CD4-positive, alpha-beta T cell treated with Interleukin-4 for 4 hours (primary cell): Measurements from ENCODE around the gene IL6R.
"Not testable (repeated sequence)": the region's sequence is repeated elsewhere in the genome, so short reads cannot be mapped to it uniquely, and the experiment has no call there.

Experiments
- DNase-seq: peaks from one replicate; pipeline ENCODE4 v3.0.0-alpha.2; 2020

The IL6R gene

DNA sequence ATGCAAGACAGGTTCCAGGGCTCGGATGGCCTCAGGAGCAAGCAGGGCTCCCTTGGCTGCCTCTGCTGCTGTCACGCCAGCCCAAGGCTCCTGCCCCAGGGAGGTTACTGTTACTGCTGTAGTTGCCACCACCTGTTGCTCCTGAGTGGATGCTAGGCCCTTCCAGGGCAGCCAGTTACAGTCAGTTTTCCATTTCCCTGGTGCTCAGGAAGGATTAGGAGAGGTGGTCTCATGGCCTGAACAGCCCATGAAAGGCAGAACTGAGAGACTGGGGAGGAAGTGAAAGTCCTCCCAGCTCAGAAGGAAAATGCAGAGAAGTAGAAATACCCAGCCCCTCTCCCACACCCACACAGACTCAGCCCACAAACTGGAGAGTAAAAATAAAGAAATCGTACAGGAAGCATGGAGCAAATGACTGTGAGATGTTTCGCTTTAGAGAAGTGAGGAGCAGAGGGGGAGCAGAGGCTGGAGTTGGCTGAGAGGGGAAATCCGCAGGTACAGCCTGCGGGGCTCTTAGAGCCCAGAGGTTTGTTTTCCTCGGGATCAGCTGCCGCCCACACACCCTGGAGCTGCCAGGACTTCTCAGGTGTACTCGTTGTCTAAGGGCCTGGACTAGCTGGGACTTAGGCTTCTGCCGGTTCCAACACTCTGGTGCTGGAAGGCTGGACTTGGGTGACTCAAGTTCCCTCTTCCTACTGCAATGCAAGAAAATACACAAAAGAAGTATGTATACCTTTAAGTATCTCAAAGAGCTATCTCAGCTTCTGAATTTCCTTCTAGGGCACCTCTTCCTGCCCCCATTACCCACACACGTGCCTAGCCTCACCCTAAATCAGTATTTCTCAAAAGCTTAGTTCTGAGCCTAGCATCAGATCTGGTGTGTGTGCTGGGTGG, 2.3 kb downstream of the IL6R start:
- DNase-seq = peak; percentile 53

DNA sequence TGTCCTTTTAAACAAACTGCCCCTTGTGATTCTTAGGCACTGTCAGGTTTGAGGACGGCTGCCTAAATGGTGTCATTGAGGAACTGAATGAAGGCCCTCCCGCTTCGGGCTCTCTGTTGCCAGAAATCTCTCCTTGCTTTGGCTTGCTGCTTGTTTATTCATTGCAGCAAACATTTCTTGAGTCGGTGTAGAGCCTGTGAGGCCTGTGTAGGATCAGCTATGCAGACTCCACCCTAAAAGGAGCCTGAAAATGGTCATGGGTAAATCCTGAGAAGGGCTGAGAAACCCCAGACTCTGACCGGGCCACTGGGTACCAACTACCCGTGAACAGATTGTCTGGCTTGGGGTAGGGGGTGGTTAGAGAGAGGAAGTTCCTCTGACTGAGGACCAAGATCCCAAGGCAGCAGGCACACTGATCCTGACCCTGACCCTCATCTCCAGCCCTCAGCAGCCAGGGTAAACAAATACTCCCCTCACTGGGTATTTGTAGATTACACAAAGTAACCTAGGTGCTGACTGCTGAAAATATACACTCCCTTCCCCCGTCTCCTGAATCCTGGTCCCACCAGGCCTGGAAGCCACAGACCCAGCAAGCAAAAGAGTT, 3.1 kb downstream of the IL6R start:
- no peak for DNase-seq

DNA sequence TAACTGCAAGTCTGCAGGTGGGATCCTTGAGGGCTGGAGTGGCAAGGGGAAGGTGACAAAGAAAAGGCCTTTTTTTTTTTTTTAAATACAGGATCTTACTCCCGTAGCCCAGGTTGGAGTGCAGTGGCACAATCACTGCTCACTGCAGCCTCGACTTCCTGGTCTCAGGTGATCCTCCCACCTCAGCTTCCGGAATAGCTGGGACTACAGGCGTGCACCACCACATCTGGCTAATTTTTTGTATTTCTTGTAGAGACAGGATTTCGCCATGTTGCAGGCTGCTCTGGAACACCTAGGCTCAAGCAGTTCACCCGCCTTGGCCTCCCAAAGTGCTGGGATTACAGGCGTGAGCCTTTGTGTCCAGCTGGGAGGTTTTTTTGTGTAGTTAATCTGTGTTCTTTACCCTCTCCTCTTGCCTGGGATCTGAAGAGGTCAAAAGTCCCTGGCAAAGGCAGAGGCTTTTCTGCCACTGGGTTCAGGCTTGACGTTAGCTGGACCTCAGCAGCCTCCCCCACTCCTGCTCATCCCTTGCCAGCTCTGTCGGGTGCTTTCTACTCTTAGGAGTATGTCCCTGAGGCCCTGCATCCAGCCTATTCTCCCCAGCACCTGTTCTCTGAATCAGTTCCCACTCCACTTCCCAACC, 5.2 kb downstream of the IL6R start:
- no peak for DNase-seq

DNA sequence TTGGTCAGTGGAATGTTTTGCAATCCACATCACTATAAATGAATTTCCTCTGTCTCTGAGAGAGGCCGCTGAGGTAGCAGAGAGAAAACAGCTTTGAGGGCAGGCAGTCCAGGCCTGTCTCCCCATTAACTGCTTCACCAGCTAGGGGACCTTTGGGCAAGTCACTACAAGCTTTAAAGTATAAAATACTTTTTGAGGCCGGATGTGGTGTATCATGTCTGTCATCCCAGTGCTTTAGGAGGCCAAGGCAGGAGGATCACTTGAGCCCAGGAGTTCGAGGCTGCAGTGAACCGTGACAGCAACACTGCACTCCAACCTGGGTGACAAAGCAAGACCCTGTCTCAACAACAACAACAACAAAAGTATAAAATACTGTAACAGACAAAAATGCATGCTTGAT, 6.4 kb downstream of the IL6R start:
- no peak for DNase-seq

DNA sequence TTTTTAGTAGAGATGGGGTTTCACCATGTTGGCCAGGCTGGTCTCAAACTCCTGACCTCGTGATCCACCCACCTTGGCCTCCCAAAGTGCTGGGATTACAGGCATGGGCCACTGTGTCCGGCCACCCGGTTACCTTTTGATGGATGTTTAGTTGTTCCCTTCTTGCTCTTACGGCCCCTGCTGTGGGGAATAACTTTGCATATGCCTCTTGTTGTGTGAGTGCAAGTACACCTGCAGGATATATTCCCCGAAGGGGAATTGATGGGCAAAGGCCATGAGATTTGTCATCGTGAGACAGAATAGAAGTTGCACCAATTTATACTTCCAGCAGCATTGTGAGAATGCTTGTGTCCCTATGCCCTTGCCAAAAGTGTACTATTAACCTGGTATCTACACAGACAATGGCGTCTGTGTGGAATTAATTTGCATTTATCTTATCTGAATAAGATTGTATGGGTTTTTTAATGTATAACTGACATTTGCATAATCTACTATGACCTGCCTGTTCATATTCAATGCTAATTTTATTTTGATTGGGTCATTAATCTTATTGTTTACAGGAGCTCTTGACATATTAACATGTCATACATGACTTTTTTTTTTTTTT, 8.1 kb downstream of the IL6R start:
- DNase-seq = no peak

DNA sequence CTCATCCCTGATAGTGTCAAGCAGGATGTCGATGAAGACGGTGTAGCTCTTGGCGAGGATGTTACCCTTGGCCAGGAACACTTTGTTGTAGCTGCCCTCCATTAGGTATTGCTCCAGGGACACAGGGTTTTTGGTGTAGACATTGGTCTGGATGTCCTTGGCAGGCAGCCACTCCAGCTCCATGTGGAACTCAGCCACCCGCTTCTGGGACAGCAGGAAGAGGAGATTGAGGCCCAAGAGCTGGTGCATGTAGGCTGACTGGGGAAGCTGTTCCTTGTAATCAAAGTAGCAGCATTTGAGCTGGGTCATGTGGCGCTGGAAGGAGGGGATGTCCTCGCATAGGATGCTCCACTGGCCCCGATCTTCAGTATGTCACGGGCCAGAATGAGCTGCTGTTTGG, 9.5 kb downstream of the IL6R start:
- no peak for DNase-seq

DNA sequence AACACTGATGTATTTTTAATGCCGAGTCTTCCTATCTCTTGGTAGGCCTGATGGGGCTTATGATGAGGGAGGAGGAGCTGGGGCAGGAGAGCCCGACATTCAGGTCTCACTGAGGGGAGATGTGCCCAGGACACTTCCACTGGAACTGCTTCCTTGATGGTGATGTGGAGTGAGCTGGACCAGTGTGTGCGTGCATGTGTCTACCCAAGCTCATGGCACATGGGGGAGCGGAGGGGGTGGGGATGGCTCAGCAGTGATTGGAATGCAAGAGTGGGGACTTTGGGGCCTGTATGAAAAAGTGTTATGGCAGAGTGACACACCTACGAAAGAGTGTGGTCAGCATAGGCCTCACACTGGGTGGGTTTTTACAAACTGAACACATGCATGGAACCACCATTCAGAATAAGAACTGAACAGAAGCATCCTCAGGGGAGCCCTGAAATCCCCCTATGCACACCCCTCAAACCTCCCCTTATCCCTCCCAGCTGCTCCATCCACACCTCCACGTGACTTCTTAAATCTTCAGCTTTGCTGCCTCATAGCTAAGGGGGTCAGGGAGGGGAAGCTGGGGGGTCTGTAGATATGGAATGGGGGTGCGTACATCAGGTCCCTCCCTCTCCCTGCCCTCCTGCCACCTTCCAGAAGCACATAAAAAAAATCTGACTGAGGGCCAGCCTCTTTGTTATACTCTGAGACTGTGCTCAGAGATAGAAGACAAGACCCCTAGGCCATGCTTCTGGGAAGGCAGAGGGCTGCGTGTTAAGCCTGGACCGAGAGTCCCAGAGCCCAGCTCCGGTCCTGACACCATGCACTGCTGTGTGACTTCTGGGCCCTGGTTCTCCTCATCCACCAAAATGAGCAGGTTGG, 11.6 kb downstream of the IL6R start:
- DNase-seq = no peak

DNA sequence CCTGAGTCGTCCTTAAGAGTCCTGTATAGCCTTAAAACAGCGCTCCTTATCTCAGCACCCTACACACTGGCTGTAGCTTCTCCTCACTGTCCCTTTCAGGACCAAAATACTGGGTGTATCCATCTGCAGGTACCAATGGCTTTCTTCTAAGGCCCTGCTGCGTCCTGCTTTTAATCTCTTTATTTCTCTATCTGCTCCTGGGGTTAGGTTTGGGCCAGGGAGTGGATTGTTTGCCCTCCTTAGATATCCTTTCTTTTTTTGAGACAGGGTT, 12.1 kb downstream of the IL6R start:
- no peak for DNase-seq

DNA sequence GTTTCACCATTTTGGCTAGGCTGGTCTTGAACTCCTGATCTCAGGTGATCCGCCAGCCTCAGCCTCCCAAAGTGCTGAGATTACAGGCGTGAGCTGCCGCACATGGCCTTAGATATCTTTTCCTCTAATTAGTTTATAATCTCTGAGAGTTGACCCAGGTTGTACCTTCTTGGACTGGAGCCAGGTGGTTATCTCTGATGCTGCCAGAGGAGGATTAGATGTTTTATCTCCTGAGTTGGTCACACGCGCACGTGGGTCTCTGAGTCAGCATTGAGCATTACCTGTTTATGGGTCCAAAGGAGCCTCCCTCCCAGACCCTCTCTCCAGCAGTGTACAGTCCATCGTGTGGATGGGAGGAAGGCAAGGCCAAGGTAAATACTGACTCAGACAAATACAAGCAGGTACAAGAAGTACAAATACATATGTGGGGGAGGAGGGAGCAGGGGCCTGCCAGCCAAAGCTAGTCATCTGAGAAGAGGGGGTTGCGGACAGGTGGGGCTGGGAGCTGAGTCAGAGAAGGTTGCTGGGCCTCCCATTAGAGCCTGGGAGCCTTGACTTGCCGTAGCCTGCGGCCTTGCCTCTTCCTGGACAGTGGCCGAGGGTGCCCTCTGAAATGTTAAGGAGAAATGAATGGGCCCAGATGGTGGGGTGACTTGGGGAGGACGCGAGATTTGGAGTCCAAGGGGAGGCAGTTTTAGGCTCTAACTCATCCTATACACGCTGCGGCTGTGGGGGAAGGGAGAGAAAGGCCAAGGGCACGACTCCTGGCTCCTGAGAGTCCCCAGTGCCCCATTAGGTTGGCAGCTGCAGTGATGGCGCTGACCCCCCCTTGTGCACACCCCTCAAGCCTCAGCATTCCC, 13.1 kb downstream of the IL6R start:
- peak; percentile 51 for DNase-seq

DNA sequence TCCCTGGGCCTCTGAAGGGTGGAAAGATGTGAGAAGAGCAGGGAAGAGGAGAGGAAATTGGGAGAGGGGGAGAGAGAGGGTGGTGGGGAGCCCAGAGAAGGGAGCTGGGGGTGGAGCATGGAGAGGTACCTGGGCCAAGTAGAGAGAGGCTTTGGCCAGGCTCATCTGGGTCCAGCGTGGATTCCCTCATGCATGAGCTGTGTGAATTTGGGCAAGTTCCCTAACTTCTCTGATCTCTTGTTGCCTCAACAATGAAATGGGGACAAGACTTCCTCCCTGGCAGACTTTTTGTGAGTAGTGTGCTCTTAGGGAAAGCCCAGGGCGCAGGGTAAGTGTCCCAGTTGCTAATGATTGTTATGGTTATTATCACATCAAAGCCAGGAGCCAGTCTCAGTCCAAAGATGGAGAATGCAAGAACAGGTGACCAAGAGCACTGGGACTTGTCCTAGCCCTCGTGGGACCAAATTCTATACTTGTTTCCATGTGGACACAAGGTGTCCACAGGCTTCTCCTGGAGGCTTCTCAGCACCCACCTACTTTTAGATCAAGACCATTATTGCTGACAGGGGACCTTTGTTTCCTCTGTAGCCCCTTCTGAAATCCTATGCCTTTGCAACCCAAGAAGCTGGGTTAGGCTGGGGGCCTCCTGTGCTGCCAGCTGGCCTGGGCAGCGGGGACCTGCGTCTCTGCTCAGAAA, 13.9 kb downstream of the IL6R start:
- no peak for DNase-seq

DNA sequence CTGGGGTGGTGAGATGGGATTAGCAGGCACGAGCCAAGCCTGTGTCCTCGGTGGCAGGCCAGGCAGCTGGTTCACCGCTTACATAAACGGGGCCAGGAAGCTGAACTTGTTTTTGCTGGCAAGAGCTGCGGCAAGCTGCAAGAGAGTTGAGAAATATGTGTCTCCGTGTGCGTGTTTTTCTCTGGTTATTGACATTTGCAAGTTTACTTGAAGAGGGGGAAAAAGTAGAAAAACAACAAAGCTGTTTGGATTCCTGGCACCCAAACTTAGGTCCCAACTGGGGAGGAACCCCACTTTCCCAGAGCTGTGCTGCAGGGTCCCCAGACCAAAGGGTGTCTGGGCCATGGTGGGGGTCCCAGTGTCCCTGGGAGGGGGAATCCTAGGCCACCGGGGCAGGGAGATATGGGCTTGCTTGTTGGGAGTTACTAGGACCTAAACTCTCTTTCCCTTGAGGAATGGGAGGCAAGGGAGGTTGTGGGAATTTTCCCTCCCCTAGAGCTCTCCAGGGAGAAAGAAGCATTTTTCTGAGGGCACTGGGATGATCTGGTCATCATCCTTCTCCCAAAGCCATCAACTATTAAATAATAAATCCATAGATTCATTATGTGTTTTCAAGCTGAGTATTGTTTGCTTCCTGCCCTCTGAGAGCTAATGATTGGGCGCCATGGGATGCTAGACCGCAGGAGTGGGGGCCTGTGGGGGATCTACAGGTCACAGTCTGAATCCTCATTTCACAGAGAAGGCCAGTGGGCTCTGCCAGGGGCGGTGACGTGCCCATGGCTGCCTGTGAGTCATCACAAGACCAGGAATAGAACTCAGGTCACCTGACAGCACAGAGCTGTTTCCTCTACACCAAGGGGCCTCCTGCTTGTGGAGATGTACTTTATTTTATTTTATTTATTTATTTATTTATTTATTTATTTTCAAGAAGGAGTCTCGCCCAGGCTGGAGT, 14.8 kb downstream of the IL6R start:
- peak; percentile 69 for DNase-seq

DNA sequence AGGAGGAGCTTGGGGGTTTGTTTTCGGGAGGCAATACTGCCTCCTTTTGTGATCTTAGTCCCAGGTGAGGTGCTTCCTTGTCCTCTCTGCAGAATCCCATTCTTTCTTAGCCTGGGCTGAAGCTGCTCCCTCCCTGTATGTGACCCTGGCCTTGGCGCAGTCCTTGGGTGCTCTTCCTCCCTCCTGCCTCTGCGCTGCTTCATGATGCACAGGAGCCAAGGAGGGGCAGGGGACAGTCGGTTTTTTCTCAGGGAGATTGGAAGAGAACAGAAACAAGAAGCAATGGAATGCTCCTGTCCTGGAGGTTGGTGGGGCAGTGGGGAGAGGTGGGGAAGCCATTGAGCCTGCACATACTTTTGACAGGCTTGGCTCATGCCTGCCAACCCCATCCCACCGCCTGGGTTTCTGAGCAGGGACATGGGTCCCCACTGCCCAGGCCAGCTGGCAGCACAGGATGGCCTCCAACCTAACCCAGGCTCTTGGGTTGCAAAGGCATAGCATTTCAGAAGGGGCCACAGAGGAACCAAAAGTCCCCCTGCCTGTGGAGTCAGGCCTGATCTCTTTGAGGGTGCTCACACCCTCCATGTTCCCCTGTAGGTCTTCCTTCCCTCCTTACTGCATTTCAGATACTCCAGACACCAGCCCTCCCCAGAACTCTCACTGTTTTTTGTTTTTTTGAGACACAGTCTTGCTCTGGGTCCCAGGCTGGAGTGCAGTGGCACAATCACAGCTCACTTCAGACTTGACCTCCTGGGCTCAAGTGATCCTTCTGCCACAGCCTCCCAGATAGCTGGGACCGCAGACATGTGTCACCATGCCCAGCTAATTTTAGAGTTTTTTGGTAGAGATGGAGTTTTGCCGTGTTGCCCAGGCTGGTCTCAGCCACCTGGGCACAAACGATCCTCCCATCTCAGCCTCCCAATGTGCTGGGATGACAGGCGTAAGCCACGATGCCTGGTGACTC, 16.1 kb downstream of the IL6R start:
- DNase-seq = no peak

DNA sequence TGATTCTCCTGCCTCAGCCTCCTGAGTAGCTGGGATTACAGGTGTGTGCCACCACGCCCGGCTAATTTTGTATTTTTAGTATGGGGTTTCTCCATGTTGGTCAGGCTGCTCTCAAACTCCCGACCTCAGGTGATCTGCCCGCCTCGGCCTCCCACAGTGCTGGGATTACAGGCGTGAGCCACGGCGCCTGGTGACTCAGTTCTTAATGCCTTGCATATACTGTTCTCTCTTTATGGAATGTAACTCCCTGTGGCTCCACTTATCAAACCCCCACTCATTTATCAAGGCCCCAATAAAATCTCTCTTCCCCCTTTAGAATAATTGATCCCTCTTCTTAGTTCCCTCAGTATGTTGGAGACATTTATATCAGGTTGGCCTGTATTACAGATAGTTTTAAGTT, 16.9 kb downstream of the IL6R start:
- not testable (repeated sequence) for DNase-seq

DNA sequence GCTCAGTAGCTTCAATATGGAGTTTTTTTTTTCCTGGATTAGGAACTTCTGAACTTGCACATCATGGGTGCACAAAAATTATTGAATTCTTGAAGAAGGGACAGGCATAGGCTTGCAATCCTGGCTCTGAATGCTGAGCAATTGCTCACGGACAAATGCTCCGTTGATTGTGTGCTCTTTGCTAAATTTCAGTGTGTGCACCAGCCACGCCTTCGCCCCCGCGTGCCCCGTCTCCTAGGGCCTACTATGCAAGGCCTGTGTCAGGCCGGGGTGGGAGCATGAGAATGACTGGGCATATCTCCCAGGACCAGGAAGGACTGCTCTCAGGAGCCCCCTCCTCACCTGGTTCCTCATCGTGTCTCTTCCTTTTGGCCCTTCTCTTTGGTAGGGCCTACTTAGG, 17.4 kb downstream of the IL6R start:
- DNase-seq = no peak

DNA sequence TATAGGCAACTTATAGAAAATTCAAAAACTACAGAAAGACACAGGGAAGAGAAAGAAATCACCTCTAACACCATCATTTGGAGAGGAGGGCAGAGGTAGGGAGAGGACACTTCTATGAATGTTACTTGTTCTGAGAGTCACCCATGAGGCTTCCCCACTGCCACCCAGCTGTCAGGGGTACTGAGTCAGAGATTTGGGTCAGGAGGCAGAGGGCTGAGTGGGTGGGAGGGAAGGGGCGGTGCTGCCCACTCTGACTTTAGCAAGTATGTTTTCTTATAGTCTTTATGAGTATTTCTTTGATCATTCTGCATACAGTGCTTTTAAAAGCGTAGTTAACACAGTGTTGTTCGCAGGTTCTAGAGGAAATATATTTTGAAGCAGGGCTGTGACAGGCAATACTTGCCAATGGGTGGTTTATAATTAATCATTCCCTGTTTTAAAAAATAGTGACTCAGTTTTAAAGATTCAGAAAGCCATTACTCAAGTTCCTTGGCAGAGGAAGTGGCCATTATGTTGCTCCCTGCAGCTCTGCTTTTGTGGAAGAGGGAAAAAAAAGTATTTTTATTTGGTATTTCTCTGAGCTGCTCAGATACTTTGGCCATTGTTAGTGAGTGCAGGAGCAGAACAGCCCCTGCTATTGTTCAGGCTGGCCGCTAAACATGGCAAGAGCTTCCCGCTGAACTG, 18.3 kb downstream of the IL6R start:
- DNase-seq = no peak

DNA sequence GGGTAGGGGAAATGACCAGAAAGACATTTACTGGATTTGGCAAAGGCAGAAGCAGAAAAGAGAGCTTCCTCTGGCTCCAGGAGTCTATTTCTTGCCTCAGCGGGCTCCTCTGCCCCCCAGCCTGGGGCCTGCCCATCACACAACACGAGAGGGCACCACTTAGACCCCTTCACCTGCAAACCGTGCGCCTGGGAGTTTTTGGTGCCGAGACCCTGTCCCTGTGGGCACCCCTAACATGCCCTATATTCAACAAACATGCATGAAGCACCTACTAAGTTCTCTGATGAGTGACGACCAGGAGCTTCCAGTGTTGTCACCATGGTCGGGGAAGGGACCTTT, 18.8 kb downstream of the IL6R start:
- no peak for DNase-seq

DNA sequence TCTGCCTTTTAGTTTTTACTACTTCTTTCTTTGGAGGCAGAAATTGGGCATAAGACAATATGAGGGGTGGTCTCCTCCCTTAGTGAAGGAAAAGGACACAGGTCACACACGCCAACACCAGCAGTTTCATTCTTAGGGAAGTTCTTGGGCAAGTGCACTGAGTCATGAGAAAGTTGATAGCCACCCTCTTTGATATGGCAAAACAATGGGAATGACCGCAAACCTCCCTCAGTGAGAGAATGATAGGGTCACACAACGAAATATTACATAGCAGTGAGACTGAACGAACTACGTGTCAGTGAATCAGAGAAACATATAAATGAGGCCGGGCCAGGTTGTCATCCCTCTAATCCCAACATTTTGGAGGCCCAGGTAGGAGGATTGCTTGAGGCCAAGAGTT, 20.0 kb downstream of the IL6R start:
- no peak for DNase-seq
